Measurements from ENCODE around the gene LPGAT1. TPM values are rescaled to one million over a fixed set of nuclear protein-coding genes. Genes with fewer than 3 reads are reported as not detected.

The LPGAT1 gene
- total RNA-seq, 2 donors from 2014 or later, result 24.4 to 50.1 TPM

DNA sequence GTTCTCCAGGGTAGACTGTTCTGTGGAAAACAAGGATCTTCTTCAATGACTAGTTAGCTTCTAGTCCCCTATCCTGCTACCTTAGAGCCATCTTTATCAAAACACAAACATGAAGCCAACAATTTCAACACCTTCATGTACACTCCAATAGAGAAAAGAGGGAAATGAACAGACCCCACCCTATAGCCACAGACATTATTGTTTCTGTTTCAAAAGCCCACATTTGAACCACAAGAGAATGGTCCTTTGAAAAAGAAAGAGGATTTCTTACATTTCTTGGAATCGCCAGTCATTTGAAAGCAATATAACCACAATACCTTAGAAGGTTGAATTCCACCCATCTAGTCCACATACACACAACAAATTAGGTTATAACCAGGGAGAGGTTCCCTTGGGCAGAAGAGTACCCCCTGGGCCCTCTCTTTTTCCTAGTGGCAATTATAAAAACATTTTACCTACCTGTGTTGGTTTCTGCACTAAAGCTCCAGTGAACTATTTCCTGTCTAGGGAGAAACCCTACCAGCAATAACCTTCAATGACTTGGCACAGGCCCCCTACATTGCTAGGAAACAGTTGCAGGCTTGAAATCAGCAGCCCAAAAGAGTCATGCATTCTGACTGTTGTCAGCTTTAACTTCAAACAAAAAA lies 2.7 kb upstream of the LPGAT1 start:
- ATAC-seq (no peak), DNase-seq (peak in 1 of 4 donors; percentile 9)
- Histone ChIP-seq H3K27ac (no peak overlapping the region), H3K27me3 (no peaks in the 10 kb centered on the region), H3K4me3 (no peak overlapping the region), H3K36me3 (replicated peaks in 1 of 2; ENCODE audit: insufficient read depth in 1 of 2, low read depth in 2 of 2) (no peaks in the 10 kb centered on the region), H3K4me1 (peaks cover 7% of the 10 kb centered on the region), H3K9me3 (no peaks in the 10 kb centered on the region)
- TF ChIP-seq, protein P1, sequence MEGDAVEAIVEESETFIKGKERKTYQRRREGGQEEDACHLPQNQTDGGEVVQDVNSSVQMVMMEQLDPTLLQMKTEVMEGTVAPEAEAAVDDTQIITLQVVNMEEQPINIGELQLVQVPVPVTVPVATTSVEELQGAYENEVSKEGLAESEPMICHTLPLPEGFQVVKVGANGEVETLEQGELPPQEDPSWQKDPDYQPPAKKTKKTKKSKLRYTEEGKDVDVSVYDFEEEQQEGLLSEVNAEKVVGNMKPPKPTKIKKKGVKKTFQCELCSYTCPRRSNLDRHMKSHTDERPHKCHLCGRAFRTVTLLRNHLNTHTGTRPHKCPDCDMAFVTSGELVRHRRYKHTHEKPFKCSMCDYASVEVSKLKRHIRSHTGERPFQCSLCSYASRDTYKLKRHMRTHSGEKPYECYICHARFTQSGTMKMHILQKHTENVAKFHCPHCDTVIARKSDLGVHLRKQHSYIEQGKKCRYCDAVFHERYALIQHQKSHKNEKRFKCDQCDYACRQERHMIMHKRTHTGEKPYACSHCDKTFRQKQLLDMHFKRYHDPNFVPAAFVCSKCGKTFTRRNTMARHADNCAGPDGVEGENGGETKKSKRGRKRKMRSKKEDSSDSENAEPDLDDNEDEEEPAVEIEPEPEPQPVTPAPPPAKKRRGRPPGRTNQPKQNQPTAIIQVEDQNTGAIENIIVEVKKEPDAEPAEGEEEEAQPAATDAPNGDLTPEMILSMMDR (IDR thresholded peaks at IDR 0.05), result no peak
- TF ChIP-seq POLR2A (IDR thresholded peaks at IDR 0.05), result no peak
- 71 to 92% methylated on average over 1 of the region's 1 CpG for WGBS, 2 donors
- intact Hi-C loops (cut with DNase I), result no loop called here

DNA sequence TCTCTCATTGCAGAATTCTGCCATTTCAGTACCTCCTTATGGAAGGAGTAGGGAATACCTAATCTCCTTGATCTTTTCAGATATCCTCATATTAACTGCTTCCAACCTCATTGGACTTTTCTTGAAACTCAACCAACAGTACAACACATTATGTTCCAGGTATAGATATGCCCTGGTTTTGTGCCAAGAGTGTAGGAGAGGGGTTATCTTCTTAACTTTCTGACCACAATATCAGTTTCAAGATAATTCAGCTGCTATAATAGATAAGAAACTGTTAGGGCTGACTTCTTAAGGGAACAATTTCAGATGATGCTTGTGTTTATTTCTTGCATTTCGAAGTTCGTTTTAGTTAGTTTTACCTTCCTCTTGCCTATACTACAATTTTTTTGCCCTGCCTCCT lies 2.1 kb upstream of the LPGAT1 start:
- Histone ChIP-seq H3K4me1 (peaks cover 12% of the 10 kb centered on the region), H3K36me3 (replicated peaks in 1 of 2; ENCODE audit: insufficient read depth in 1 of 2, low read depth in 2 of 2) (no peaks in the 10 kb centered on the region), H3K27ac (no peak overlapping the region), H3K4me3 (no peak overlapping the region), H3K27me3 (no peaks in the 10 kb centered on the region), H3K9me3 (no peaks in the 10 kb centered on the region)
- intact Hi-C loops (cut with DNase I), result no loop called here
- DNase-seq, result no peak
- ATAC-seq, result no peak
- TF ChIP-seq, protein P1 (IDR thresholded peaks at IDR 0.05), result no peak
- no peak for TF ChIP-seq POLR2A (IDR thresholded peaks at IDR 0.05)
- WGBS, 2 donors, result 57 to 84% methylated on average over 2 of the region's 2 CpGs

DNA sequence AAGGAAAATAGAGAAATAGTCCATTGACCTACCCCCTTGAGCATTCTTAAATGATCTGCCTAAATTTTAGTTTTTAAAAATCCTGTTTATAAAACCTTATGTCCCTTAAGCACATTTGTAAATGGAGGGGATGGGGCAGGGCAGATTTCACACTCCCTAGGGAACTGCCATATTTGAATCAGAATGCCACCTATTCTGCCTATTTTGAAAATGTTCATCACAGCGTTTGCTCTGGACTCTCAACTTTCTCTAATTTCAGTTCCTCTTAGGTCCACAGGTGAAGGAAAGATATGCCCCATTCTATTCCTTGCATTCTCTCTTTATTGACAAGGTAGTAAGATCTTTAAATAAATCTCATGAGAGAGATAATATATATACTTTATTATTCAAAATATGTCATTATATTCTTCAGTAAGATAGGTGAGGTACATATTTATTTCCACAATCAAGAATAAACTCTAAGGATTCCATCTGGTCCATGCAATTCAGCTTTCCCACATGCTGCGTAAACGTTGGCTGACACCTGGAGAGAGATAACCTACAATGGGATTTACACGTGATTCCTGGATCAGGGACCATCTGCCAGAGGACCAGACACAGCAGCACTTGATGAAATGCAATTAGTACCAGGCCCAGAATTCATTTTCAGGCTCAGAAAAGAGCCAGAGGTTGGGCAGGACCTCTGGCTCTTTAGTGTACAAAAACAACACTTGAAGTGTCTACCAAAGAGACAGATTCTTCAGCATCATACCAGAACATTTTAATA lies 1.2 kb upstream of the LPGAT1 start:
- DNase-seq, result no peak
- no peaks in the 10 kb centered on the region for H3K36me3 ChIP-seq (replicated peaks in 1 of 2; ENCODE audit: insufficient read depth in 1 of 2, low read depth in 2 of 2)

DNA sequence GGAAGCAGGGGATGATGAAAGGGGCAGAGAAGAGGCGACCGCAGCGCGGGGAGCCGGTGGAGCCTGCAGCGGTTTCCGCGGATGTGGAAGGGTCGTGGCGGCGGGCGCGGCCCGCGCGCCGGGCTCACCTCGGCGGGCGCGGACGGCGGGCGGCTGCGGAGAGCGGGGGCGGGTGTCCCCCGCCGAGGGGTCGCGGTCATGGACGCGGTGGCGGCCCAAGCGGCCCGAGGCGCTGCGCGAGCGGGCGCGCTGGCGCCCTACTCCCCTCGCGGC lies 572 bp downstream of the LPGAT1 start:
- H3K27me3 ChIP-seq, result no peaks in the 10 kb centered on the region
- DNase-seq (no peak), ATAC-seq (peak; percentile 16)
- intact Hi-C loops (cut with DNase I), result no loop called here
- H3K36me3 ChIP-seq (replicated peaks in 1 of 2; ENCODE audit: insufficient read depth in 1 of 2, low read depth in 2 of 2), result no peaks in the 10 kb centered on the region
- TF ChIP-seq, protein P1 (IDR thresholded peaks at IDR 0.05), result no peak
- no peak for TF ChIP-seq POLR2A (IDR thresholded peaks at IDR 0.05)
- H3K9me3 ChIP-seq, result no peaks in the 10 kb centered on the region
- peak overlapping the region; percentile 73 to 96 (median 94) for H3K27ac ChIP-seq
- peaks cover 18% of the 10 kb centered on the region for H3K4me1 ChIP-seq
- H3K4me3 ChIP-seq, result peak overlapping the region in 1 of 2 donors; percentile 58
- 0 to 1% methylated on average over 20 to 31 of the region's 45 CpGs for WGBS, 2 donors

More for the DNA sequence above, 1.2 kb upstream of the LPGAT1 start:
- 40 to 45% methylated on average over 4 of the region's 4 CpGs for WGBS, 2 donors
- Histone ChIP-seq H3K4me1 (peaks cover 18% of the 10 kb centered on the region), H3K27ac (no peak overlapping the region), H3K4me3 (no peak overlapping the region), H3K9me3 (no peaks in the 10 kb centered on the region), H3K27me3 (no peaks in the 10 kb centered on the region)
- ATAC-seq, result no peak
- no peak for TF ChIP-seq POLR2A (IDR thresholded peaks at IDR 0.05)
- TF ChIP-seq, protein P1 (IDR thresholded peaks at IDR 0.05), result no peak
- intact Hi-C loops (cut with DNase I), result no loop called here

Measured in body of pancreas (tissue), 4 donors.